ENCODE results near the gene NKTR.

DNA sequence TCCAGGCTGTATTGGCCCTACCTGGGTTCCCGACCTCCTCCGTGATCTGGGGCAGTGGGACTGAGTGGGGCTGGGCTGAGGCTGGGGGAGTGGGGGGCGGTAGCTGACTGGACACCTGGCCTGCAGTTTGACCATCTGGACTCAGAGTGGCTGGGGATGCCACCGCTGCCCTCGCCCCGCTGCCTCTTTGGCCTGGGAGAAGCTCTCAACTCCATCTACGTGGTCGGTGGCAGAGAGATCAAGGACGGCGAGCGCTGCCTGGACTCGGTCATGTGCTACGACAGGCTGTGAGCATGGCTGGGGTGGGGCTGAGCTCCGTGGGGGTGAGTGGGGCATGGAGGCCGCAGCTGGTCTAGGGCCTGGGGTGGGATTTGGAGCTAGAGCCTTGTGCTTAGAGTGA, 87.5 kb downstream of the NKTR start:
- TF ChIP-seq, protein P1, sequence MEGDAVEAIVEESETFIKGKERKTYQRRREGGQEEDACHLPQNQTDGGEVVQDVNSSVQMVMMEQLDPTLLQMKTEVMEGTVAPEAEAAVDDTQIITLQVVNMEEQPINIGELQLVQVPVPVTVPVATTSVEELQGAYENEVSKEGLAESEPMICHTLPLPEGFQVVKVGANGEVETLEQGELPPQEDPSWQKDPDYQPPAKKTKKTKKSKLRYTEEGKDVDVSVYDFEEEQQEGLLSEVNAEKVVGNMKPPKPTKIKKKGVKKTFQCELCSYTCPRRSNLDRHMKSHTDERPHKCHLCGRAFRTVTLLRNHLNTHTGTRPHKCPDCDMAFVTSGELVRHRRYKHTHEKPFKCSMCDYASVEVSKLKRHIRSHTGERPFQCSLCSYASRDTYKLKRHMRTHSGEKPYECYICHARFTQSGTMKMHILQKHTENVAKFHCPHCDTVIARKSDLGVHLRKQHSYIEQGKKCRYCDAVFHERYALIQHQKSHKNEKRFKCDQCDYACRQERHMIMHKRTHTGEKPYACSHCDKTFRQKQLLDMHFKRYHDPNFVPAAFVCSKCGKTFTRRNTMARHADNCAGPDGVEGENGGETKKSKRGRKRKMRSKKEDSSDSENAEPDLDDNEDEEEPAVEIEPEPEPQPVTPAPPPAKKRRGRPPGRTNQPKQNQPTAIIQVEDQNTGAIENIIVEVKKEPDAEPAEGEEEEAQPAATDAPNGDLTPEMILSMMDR (IDR thresholded peaks at IDR 0.05) = no peak
- TF ChIP-seq POLR2A (IDR thresholded peaks at IDR 0.05) = no peak
- no peak for TF ChIP-seq EP300 (IDR thresholded peaks at IDR 0.05)

Data from suprapubic skin (tissue), 3 donors.